C4-2B (cell line): ENCODE data around the gene SPATA13.
"Not testable (repeated sequence)": the region's sequence is repeated elsewhere in the genome, so short reads cannot be mapped to it uniquely, and the experiment has no call there.

ENCODE experiments used
- ZFX ChIP-seq: fragments of 450-650 bp; IDR thresholded peaks from 2 replicates; pipeline ENCODE4 v1.6.1; 2017
- TF ChIP-seq, protein P1 (sequence below): fragments of 450-650 bp; conservative IDR thresholded peaks from 2 replicates; pipeline ENCODE4 v1.5.1; 2017; ENCODE audit warnings: mild to moderate bottlenecking

- TF ChIP-seq, protein P1, sequence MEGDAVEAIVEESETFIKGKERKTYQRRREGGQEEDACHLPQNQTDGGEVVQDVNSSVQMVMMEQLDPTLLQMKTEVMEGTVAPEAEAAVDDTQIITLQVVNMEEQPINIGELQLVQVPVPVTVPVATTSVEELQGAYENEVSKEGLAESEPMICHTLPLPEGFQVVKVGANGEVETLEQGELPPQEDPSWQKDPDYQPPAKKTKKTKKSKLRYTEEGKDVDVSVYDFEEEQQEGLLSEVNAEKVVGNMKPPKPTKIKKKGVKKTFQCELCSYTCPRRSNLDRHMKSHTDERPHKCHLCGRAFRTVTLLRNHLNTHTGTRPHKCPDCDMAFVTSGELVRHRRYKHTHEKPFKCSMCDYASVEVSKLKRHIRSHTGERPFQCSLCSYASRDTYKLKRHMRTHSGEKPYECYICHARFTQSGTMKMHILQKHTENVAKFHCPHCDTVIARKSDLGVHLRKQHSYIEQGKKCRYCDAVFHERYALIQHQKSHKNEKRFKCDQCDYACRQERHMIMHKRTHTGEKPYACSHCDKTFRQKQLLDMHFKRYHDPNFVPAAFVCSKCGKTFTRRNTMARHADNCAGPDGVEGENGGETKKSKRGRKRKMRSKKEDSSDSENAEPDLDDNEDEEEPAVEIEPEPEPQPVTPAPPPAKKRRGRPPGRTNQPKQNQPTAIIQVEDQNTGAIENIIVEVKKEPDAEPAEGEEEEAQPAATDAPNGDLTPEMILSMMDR, result not testable (repeated sequence)
- not testable (repeated sequence) for TF ChIP-seq ZFX
Observed at GRCh38 chr13:24349778-24350664, 189.5 kb downstream of the SPATA13 start.
